HCT116 (cell line): ENCODE results near the gene LCE7A. TPM values are rescaled to one million over a fixed set of nuclear protein-coding genes. Genes with fewer than 3 reads are reported as not detected.

Experiments used
- ATAC-seq: fragments of 200-7000 bp; cut with Tn5 transposase; 2 replicates; pipeline ENCODE4 v1.9.1; 2020; ENCODE audit warnings: mild to moderate bottlenecking, moderate library complexity
- BruUV-seq: library from RNA; stranded (reverse); fragments of 400-500 nt; replicated peaks from 2 replicates; lab custom pipeline; 2021; lab: Mats Ljungman, UMichigan
- CTCF ChIA-PET: fragments of 300-600 bp; sonication (Branson Sonifier 250); formaldehyde crosslinking; loops from one replicate; lab custom pipeline; 2021; ENCODE audit warnings: antibody characterized with exemption; lab: Charles Lee
- POLR2A ChIA-PET: fragments of 300-600, 350-600 bp; sonication (Branson Sonifier 250); formaldehyde crosslinking; loops from one replicate; lab custom pipeline; 2021; ENCODE audit warnings: antibody characterized with exemption; lab: Charles Lee
- RAD21 ChIA-PET, 2 experiments: fragments of 300-600 bp; sonication (Branson Sonifier 250); formaldehyde crosslinking; loops; one replicate each; lab custom pipeline; 2023; ENCODE audit warnings: low total read pairs in 2 of 2; ENCODE audit not compliant: uncharacterized antibody in 2 of 2, unreplicated experiment in 2 of 2, low non-redundant PET in 1 of 2; lab: Charles Lee
- DNase-seq: peaks from one replicate; pipeline ENCODE4 v3.0.0-alpha.2; 2010; ENCODE audit warnings: low read depth, low spot score
- H2AFZ ChIP-seq: fragments of 200-600 bp; shearing (Covaris generic), sonication (generic); 2 replicates; pipeline ENCODE4 v1.6.1; 2017; ENCODE audit warnings: low read depth, mixed run types, mixed read lengths, antibody characterized with exemption, low read length; ENCODE audit not compliant: poor library complexity, severe bottlenecking
- H3K27ac ChIP-seq: 2 replicates; pipeline ENCODE4 v1.5.1; 2012; ENCODE audit warnings: low read depth, low read length
- H3K27me3 ChIP-seq: fragments of 200-600 bp; sonication (generic); 2 replicates; pipeline ENCODE4 v1.6.1; 2016; ENCODE audit warnings: mixed run types, low read length, mixed read lengths; ENCODE audit not compliant: insufficient read depth
- H3K36me3 ChIP-seq, 2 experiments: fragments of 200-500 bp in 1 of 2; fragments of 200-600 bp in 1 of 2; sonication (Bioruptor generic) in 1 of 2; sonication (generic) in 1 of 2; 2 replicates each; pipeline versions ENCODE4 v1.5.1 to v1.6.1; 2014 to 2016; ENCODE audit warnings: low read length in 2 of 2, inconsistent platforms in 1 of 2, mixed read lengths in 1 of 2, mixed run types in 1 of 2; ENCODE audit not compliant: insufficient read depth in 2 of 2, control insufficient read depth in 1 of 2
- H3K4me1 ChIP-seq, 2 experiments: fragments of 200-600 bp in 1 of 2; sonication (generic) in 1 of 2; 2 replicates each; pipeline versions ENCODE4 v1.5.1 to v1.6.1; 2012 to 2017; ENCODE audit warnings: low read length in 2 of 2, inconsistent platforms in 1 of 2, mild to moderate bottlenecking in 1 of 2, mixed read lengths in 1 of 2, mixed run types in 1 of 2, moderate library complexity in 1 of 2; ENCODE audit not compliant: insufficient read depth in 2 of 2, control insufficient read depth in 1 of 2
- H3K4me2 ChIP-seq: fragments of 200-600 bp; sonication (generic); 2 replicates; pipeline ENCODE4 v1.6.1; 2017; ENCODE audit warnings: mixed run types, low read length, mixed read lengths
- H3K4me3 ChIP-seq, 2 experiments: fragments of 200-600 bp in 1 of 2; sonication (generic) in 1 of 2; replicated peaks in 1 of 2; 2 replicates each; pipeline ENCODE4 v1.5.1; 2011 to 2016; ENCODE audit warnings: low read length in 2 of 2, control low read depth in 1 of 2, low read depth in 1 of 2, mild to moderate bottlenecking in 1 of 2, mixed read lengths in 1 of 2, mixed run types in 1 of 2
- H3K79me2 ChIP-seq: fragments of 200-600 bp; sonication (generic); 2 replicates; pipeline ENCODE4 v1.6.1; 2017; ENCODE audit warnings: mild to moderate bottlenecking, mixed run types, low read length, moderate library complexity, mixed read lengths; ENCODE audit not compliant: insufficient read depth
- H3K9ac ChIP-seq: fragments of 200-600 bp; sonication (generic); 2 replicates; pipeline ENCODE4 v1.6.1; 2016; ENCODE audit warnings: low read length, mixed read lengths
- H3K9me2 ChIP-seq: fragments of 200-600 bp; sonication (generic), shearing (Covaris generic); 2 replicates; pipeline ENCODE4 v1.6.1; 2017; ENCODE audit warnings: mixed run types, mild to moderate bottlenecking, moderate library complexity; ENCODE audit not compliant: insufficient read depth
- H3K9me3 ChIP-seq, 2 experiments: fragments of 200-500 bp in 1 of 2; fragments of 200-600 bp in 1 of 2; sonication (Bioruptor generic) in 1 of 2; sonication (generic) in 1 of 2; 2 replicates each; pipeline ENCODE4 v1.6.1; 2014 to 2017; ENCODE audit warnings: low read length in 2 of 2, mixed read lengths in 2 of 2, inconsistent platforms in 1 of 2, low read depth in 1 of 2, mild to moderate bottlenecking in 1 of 2, mixed run types in 1 of 2, moderate library complexity in 1 of 2; ENCODE audit not compliant: control insufficient read depth in 1 of 2, insufficient read depth in 1 of 2
- H4K20me1 ChIP-seq: fragments of 200-600 bp; sonication (generic), shearing (Covaris generic); 2 replicates; pipeline ENCODE4 v1.6.1; 2017; ENCODE audit warnings: mixed run types, mild to moderate bottlenecking, moderate library complexity; ENCODE audit not compliant: insufficient read depth
- CTCF ChIP-seq, 3 experiments: fragments of 200-600 bp in 1 of 3; sonication (generic) in 1 of 3; IDR thresholded peaks in 2 of 3; conservative IDR thresholded peaks in 1 of 3; 2 replicates each; pipeline ENCODE4 v1.5.1; 2012 to 2017; ENCODE audit warnings: low read depth in 2 of 3, low read length in 2 of 3, antibody characterized with exemption in 1 of 3, borderline replicate concordance in 1 of 3, control low read depth in 1 of 3, mild to moderate bottlenecking in 1 of 3, mixed read lengths in 1 of 3, mixed run types in 1 of 3, moderate library complexity in 1 of 3; ENCODE audit not compliant: insufficient read depth in 1 of 3
- RAD21 ChIP-seq: IDR thresholded peaks from 2 replicates; pipeline ENCODE4 v1.6.1; 2012; ENCODE audit warnings: low read depth, mild to moderate bottlenecking
- ZNF274 ChIP-seq: fragments of 200-500 bp; sonication (Bioruptor generic); IDR thresholded peaks from 2 replicates; pipeline ENCODE4 v1.6.1; 2014; ENCODE audit warnings: mild to moderate bottlenecking, low read depth, low read length, inconsistent platforms
- intact Hi-C: fragments of 100-400 bp; cut with micrococcal nuclease; formaldehyde crosslinking; loops from 2 replicates; pipeline ENCODE4 v1.10.0; 2022
- total RNA-seq: library from RNA; stranded (reverse); gene quantifications from one replicate; pipeline ENCODE4 v1.2.1, GENCODE V29; 2021; ENCODE audit not compliant: unreplicated experiment
- TF ChIP-seq, protein P1 (sequence below): IDR thresholded peaks from 2 replicates; pipeline ENCODE4 v1.6.1; 2011; ENCODE audit warnings: mild to moderate bottlenecking, low read length, moderate library complexity; ENCODE audit not compliant: insufficient replicate concordance; ENCODE audit errors: extremely low read depth

The LCE7A gene
- total RNA-seq, 1 experiment from 2014 or later: not detected

GRCh38 chr1:152870831-152871730 lies 11.3 kb downstream of the LCE7A start:
- ATAC-seq (peak; percentile 86), DNase-seq (peak; percentile 52)
- Histone ChIP-seq H2AFZ (no peak overlapping the region), H3K4me1 (no peaks in the 10 kb centered on the region), H3K36me3 (no peaks in the 10 kb centered on the region), H3K27ac (no peak overlapping the region), H3K9me3 (no peaks in the 10 kb centered on the region), H4K20me1 (no peaks in the 10 kb centered on the region; the same call in 1 of the 2 replicates), H3K9ac (no peak overlapping the region), H3K9me2 (no peaks in the 10 kb centered on the region), H3K79me2 (no peaks in the 10 kb centered on the region), H3K27me3 (peaks cover 14% of the 10 kb centered on the region; the same call in 1 of the 2 replicates), H3K4me2 (peak overlapping the region; percentile 31; the same call in 1 of the 2 replicates), H3K4me3 (no peak overlapping the region)
- RAD21 ChIA-PET: no interaction called here
- intact Hi-C loops: loop anchor here (1.0 to 5.0 kb wide), 6 partner anchors 55 to 408 kb away; partner anchors contain the start of gene SPRR1B
- POLR2A ChIA-PET: no interaction called here
- BruUV-seq: no TSS peak
- TF ChIP-seq, protein P1, sequence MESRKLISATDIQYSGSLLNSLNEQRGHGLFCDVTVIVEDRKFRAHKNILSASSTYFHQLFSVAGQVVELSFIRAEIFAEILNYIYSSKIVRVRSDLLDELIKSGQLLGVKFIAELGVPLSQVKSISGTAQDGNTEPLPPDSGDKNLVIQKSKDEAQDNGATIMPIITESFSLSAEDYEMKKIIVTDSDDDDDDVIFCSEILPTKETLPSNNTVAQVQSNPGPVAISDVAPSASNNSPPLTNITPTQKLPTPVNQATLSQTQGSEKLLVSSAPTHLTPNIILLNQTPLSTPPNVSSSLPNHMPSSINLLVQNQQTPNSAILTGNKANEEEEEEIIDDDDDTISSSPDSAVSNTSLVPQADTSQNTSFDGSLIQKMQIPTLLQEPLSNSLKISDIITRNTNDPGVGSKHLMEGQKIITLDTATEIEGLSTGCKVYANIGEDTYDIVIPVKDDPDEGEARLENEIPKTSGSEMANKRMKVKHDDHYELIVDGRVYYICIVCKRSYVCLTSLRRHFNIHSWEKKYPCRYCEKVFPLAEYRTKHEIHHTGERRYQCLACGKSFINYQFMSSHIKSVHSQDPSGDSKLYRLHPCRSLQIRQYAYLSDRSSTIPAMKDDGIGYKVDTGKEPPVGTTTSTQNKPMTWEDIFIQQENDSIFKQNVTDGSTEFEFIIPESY: no peak
- TF ChIP-seq ZNF274 (no peak), RAD21 (peak; percentile 77), CTCF (IDR thresholded peaks at IDR 0.05 in 2 of 3, conservative IDR thresholded peaks at IDR 0.05 in 1 of 3; ENCODE audit: borderline replicate concordance in 1 of 3, insufficient read depth in 1 of 3, low read depth in 2 of 3, low read length in 2 of 3) (peak; percentile 56 to 89 (median 75))
- CTCF ChIA-PET: interaction anchor here (0.6 to 6.0 kb wide), 18 partner anchors 15 to 429 kb away, joined by 3 to 94 read pairs (median 4); no protein-coding TSS in a partner anchor
